Loucy (cell line): Measurements from ENCODE around the gene UBALD1.

Experiments
- CTCF ChIP-seq: fragments of 200-600 bp; sonication (generic); conservative IDR thresholded peaks from 2 replicates; pipeline ENCODE4 v1.5.1; 2014; ENCODE audit warnings: mild to moderate bottlenecking, antibody characterized with exemption, low read length
- EZH2phosphoT487 ChIP-seq: fragments of 200-600 bp; IDR thresholded peaks from 2 replicates; pipeline ENCODE4 v1.6.1; 2018; ENCODE audit warnings: antibody characterized with exemption, mild to moderate bottlenecking, moderate library complexity, borderline replicate concordance

- TF ChIP-seq CTCF (no peak), EZH2phosphoT487 (no peak)
These were observed 45.0 kb upstream of the UBALD1 start for GRCh38 chr16:4659363-4660353.
